HG03439 (cell line): ENCODE results near the gene TRIM37.
"Not testable (repeated sequence)": the region's sequence is repeated elsewhere in the genome, so short reads cannot be mapped to it uniquely, and the experiment has no call there.

Source experiments
- ATAC-seq: cut with Tn5 transposase; IDR thresholded peaks from one replicate; pipeline ENCODE4 v1.9.1; 2021; ENCODE audit warnings: mild to moderate bottlenecking, moderate library complexity; ENCODE audit not compliant: unreplicated experiment

Gene TRIM37

GRCh38 chr17:59106463-59107305, at the start of gene TRIM37:
Gene TRIM37 (minus strand): TSS chr17:59106880. CDS start chr17:59106461, 419 bp downstream.
- peak; percentile 95 for ATAC-seq

GRCh38 chr17:59155439-59156177, 48.9 kb upstream of the TRIM37 start, which contains the start of gene PRR11:
Gene PRR11 (plus strand): TSS chr17:59155746. CDS start chr17:59169753, 14,007 bp downstream.
- peak; percentile 93 for ATAC-seq

GRCh38 chr17:59154721-59155438, 48.2 kb upstream of the TRIM37 start, which contains the start of gene SKA2:
Gene SKA2 (minus strand): TSS chr17:59155186. CDS start chr17:59155163, 23 bp downstream.
- peak; percentile 88 for ATAC-seq

- no peak for ATAC-seq
Observed at GRCh38 chr17:59154292-59154720, 47.6 kb upstream of the TRIM37 start.

GRCh38 chr17:59152925-59153324, 46.2 kb upstream of the TRIM37 start:
- ATAC-seq: no peak

- no peak for ATAC-seq
Observed at GRCh38 chr17:59151591-59151990, 44.9 kb upstream of the TRIM37 start.

- ATAC-seq: no peak
Observed at GRCh38 chr17:59151006-59151405, 44.3 kb upstream of the TRIM37 start.

- ATAC-seq: no peak
Observed at GRCh38 chr17:59149841-59150511, 43.3 kb upstream of the TRIM37 start.

- no peak for ATAC-seq
Observed at GRCh38 chr17:59149051-59149450, 42.4 kb upstream of the TRIM37 start.

- no peak for ATAC-seq
Observed at GRCh38 chr17:59145571-59146096, 39.0 kb upstream of the TRIM37 start.

- ATAC-seq: no peak
Observed at GRCh38 chr17:59141860-59142259, 35.2 kb upstream of the TRIM37 start.

- ATAC-seq: no peak
Observed at GRCh38 chr17:59139939-59140338, 33.3 kb upstream of the TRIM37 start.

- not testable (repeated sequence) for ATAC-seq
Observed at GRCh38 chr17:59138339-59138738, 31.7 kb upstream of the TRIM37 start.

GRCh38 chr17:59131131-59131530, 24.5 kb upstream of the TRIM37 start:
- ATAC-seq: no peak

- no peak for ATAC-seq
Observed at GRCh38 chr17:59129814-59130213, 23.1 kb upstream of the TRIM37 start.

- ATAC-seq: no peak
Observed at GRCh38 chr17:59126809-59127417, 20.2 kb upstream of the TRIM37 start.

GRCh38 chr17:59124665-59125064, 18.0 kb upstream of the TRIM37 start:
- ATAC-seq: peak; percentile 52

GRCh38 chr17:59121901-59122480, 15.3 kb upstream of the TRIM37 start:
- no peak for ATAC-seq

- no peak for ATAC-seq
Observed at GRCh38 chr17:59115474-59115873, 8.8 kb upstream of the TRIM37 start.
